HEK293 (cell line): ENCODE data around the gene CEACAM20.

ENCODE experiments used
- CTCF ChIA-PET: fragments of 350-600 bp; formaldehyde crosslinking; extraction: SDS; loops from one replicate; lab custom pipeline; 2021; ENCODE audit warnings: antibody characterized with exemption; lab: Yijun Ruan, JAX
- POLR2A ChIA-PET: fragments of 300-600 bp; formaldehyde crosslinking; extraction: SDS; loops from one replicate; lab custom pipeline; 2020; ENCODE audit warnings: antibody characterized with exemption, inconsistent platforms; lab: Yijun Ruan, JAX
- H3K27ac ChIP-seq: fragments of 200-500 bp; sonication (Bioruptor generic); 2 replicates; pipeline ENCODE4 v1.5.1; 2014; ENCODE audit warnings: low read depth, low read length, control low read depth, inconsistent platforms; ENCODE audit errors: extremely low read depth
- H3K36me3 ChIP-seq, 2 experiments: fragments of 200-500 bp in 1 of 2; sonication (Bioruptor generic) in 1 of 2; 1 replicate in 1 of 2; 2 replicates in 1 of 2; pipeline ENCODE4 v1.5.1; 2014 to 2017; ENCODE audit warnings: inconsistent platforms in 2 of 2, low read length in 2 of 2; ENCODE audit not compliant: control insufficient read depth in 2 of 2, insufficient read depth in 1 of 2
- H3K4me1 ChIP-seq: fragments of 200-500 bp; sonication (Bioruptor generic); 2 replicates; pipeline ENCODE4 v1.5.1; 2014; ENCODE audit warnings: mild to moderate bottlenecking, low read length, inconsistent platforms; ENCODE audit not compliant: control insufficient read depth, insufficient read depth
- H3K4me3 ChIP-seq: 2 replicates; pipeline ENCODE4 v1.5.1; 2011; ENCODE audit warnings: low read depth, mild to moderate bottlenecking, control low read depth, low read length, moderate library complexity
- H3K9me3 ChIP-seq: fragments of 200-500 bp; sonication (Bioruptor generic); 2 replicates; pipeline ENCODE4 v1.5.1; 2014; ENCODE audit warnings: low read depth, low read length, inconsistent platforms; ENCODE audit not compliant: control insufficient read depth, insufficient read depth
- BCL11A ChIP-seq: fragments of 450-650 bp; formaldehyde crosslinking; IDR thresholded peaks from 2 replicates; pipeline ENCODE4 v1.5.1; 2016; ENCODE audit warnings: low read depth, missing biosample characterization, missing genetic modification characterization
- GFI1B ChIP-seq: fragments of 450-650 bp; formaldehyde crosslinking; IDR thresholded peaks from 2 replicates; pipeline ENCODE4 v1.5.1; 2016; ENCODE audit warnings: missing biosample characterization, missing genetic modification characterization
- PRDM1 ChIP-seq: fragments of 450-650 bp; formaldehyde crosslinking; IDR thresholded peaks from 2 replicates; pipeline ENCODE4; 2016; ENCODE audit warnings: missing biosample characterization, missing genetic modification characterization
- RBAK ChIP-seq: fragments of 450-650 bp; formaldehyde crosslinking; IDR thresholded peaks from 2 replicates; pipeline ENCODE4 v1.5.1; 2016; ENCODE audit warnings: missing biosample characterization, missing genetic modification characterization
- ZBTB11 ChIP-seq: fragments of 450-650 bp; formaldehyde crosslinking; conservative IDR thresholded peaks from 2 replicates; pipeline ENCODE4 v1.5.1; 2016; ENCODE audit warnings: low read depth, missing biosample characterization, missing genetic modification characterization
- ZBTB17 ChIP-seq: fragments of 450-650 bp; formaldehyde crosslinking; IDR thresholded peaks from 2 replicates; pipeline ENCODE4 v1.5.1; 2016; ENCODE audit warnings: missing biosample characterization, missing genetic modification characterization
- ZBTB7A ChIP-seq: fragments of 450-650 bp; formaldehyde crosslinking; IDR thresholded peaks from 2 replicates; pipeline ENCODE4 v1.5.1; 2016; ENCODE audit warnings: low read depth, missing biosample characterization, missing genetic modification characterization
- ZFP3 ChIP-seq: fragments of 450-650 bp; formaldehyde crosslinking; IDR thresholded peaks from 2 replicates; pipeline ENCODE4 v1.5.1; 2016; ENCODE audit warnings: low read depth, missing biosample characterization, missing genetic modification characterization
- ZNF19 ChIP-seq: fragments of 450-650 bp; formaldehyde crosslinking; IDR thresholded peaks from 2 replicates; pipeline ENCODE4; 2016; ENCODE audit warnings: missing biosample characterization, missing genetic modification characterization, low read depth
- ZNF239 ChIP-seq: fragments of 450-650 bp; formaldehyde crosslinking; IDR thresholded peaks from 2 replicates; pipeline ENCODE4 v1.5.1; 2016; ENCODE audit warnings: missing biosample characterization, missing genetic modification characterization
- ZNF292 ChIP-seq: fragments of 450-650 bp; formaldehyde crosslinking; IDR thresholded peaks from 2 replicates; pipeline ENCODE4 v1.5.1; 2016; ENCODE audit warnings: low read depth, missing biosample characterization, missing genetic modification characterization, borderline replicate concordance
- ZNF302 ChIP-seq: fragments of 450-650 bp; formaldehyde crosslinking; IDR thresholded peaks from 2 replicates; pipeline ENCODE4 v1.5.1; 2016; ENCODE audit warnings: missing biosample characterization, missing genetic modification characterization, low read depth
- ZNF341 ChIP-seq: fragments of 450-650 bp; formaldehyde crosslinking; IDR thresholded peaks from 2 replicates; pipeline ENCODE4; 2016; ENCODE audit warnings: low read depth, missing biosample characterization, missing genetic modification characterization
- ZNF354C ChIP-seq: fragments of 450-650 bp; formaldehyde crosslinking; IDR thresholded peaks from 2 replicates; pipeline ENCODE4 v1.5.1; 2016; ENCODE audit warnings: missing biosample characterization, missing genetic modification characterization, low read depth, borderline replicate concordance
- ZNF473 ChIP-seq: fragments of 450-650 bp; formaldehyde crosslinking; IDR thresholded peaks from 2 replicates; pipeline ENCODE4 v1.5.1; 2017; ENCODE audit warnings: missing biosample characterization, missing genetic modification characterization
- ZNF514 ChIP-seq: fragments of 450-650 bp; formaldehyde crosslinking; IDR thresholded peaks from 2 replicates; pipeline ENCODE4 v1.5.1; 2016; ENCODE audit warnings: missing biosample characterization, missing genetic modification characterization
- ZNF549 ChIP-seq: fragments of 450-650 bp; IDR thresholded peaks from 2 replicates; pipeline ENCODE4 v1.5.1; 2018; ENCODE audit warnings: missing biosample characterization, missing genetic modification characterization, mild to moderate bottlenecking, inconsistent platforms, moderate library complexity
- ZNF585B ChIP-seq: fragments of 450-650 bp; formaldehyde crosslinking; IDR thresholded peaks from 2 replicates; pipeline ENCODE4 v1.5.1; 2016; ENCODE audit warnings: missing biosample characterization, missing genetic modification characterization
- ZNF660 ChIP-seq: fragments of 450-650 bp; IDR thresholded peaks from 2 replicates; pipeline ENCODE4 v1.5.1; 2018; ENCODE audit warnings: missing biosample characterization, mild to moderate bottlenecking, missing genetic modification characterization
- ZNF777 ChIP-seq: fragments of 450-650 bp; formaldehyde crosslinking; IDR thresholded peaks from 2 replicates; pipeline ENCODE4 v1.5.1; 2017; ENCODE audit warnings: missing biosample characterization, missing genetic modification characterization, borderline replicate concordance
- ZNF785 ChIP-seq: fragments of 450-650 bp; formaldehyde crosslinking; IDR thresholded peaks from 2 replicates; pipeline ENCODE4 v1.5.1; 2016; ENCODE audit warnings: missing biosample characterization, missing genetic modification characterization
- TF ChIP-seq, protein P1 (sequence below): fragments of 450-650 bp; formaldehyde crosslinking; optimal IDR thresholded peaks from 2 replicates; pipeline ENCODE3; 2016; ENCODE audit warnings: missing biosample characterization, mild to moderate bottlenecking, missing genetic modification characterization
- TF ChIP-seq, protein P2 (sequence below): fragments of 450-650 bp; formaldehyde crosslinking; IDR thresholded peaks from 2 replicates; pipeline ENCODE4 v1.5.1; 2016; ENCODE audit warnings: missing biosample characterization, missing genetic modification characterization
- TF ChIP-seq, protein P3 (sequence below): fragments of 450-650 bp; formaldehyde crosslinking; IDR thresholded peaks from 2 replicates; pipeline ENCODE4 v1.5.1; 2016; ENCODE audit warnings: missing biosample characterization, missing genetic modification characterization

Gene CEACAM20

DNA sequence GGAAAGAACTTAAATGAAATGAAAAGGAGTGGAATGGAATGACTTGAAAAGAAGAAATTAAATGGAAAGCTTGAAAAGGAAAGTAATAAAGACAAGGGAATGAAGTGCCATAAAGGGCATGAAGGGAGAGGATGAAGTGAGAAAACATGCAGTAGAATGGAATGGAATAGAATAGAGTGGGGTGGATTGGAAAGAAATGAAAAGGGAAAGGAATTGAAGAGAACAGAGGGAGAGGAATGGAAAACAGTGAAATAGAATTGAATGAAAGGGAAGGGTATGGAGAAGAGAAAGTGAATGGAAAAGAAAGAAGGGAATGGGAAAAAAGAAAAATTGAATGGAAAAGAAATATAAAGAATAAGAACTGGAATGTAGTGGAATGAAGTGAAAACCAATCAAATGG lies 20.0 kb downstream of the CEACAM20 start:
- POLR2A ChIA-PET, result no interaction called here
- CTCF ChIA-PET, result no interaction called here

GRCh38 chr19:44499962-44500949 lies 29.2 kb downstream of the CEACAM20 start, which contains the start of gene ZNF180:
Gene ZNF180 (minus strand): TSS chr19:44500522. CDS start chr19:44497334, 3,188 bp downstream.
- POLR2A ChIA-PET, result interaction anchor here (0.5 to 2.7 kb wide), 14 partner anchors 9 to 1386 kb away, joined by 3 to 13 read pairs (median 4); partner anchors contain the start of genes IRF2BP1, ZNF112, ZNF226 and ZNF227
- CTCF ChIA-PET, result interaction anchor here (0.6 to 0.8 kb wide), 5 partner anchors 10 to 551 kb away, joined by 3 read pairs; no protein-coding TSS in a partner anchor
- H3K27ac ChIP-seq, result peak within 1 kb of the TSS; percentile 64
- H3K9me3 ChIP-seq, result peaks cover 2% of the 10 kb centered on the region; the same call in 1 of the 2 replicates
- H3K4me1 ChIP-seq, result no peaks in the 10 kb centered on the region
- H3K36me3 ChIP-seq, result peaks cover 13 to 39% of the 10 kb centered on the region in 2 experiments
- peak within 1 kb of the TSS; percentile 78 for H3K4me3 ChIP-seq
- TF ChIP-seq ZNF514 (tag by site-specific recombination) (no peak), ZNF585B (tag by site-specific recombination) (no peak), ZNF239 (tag by site-specific recombination) (0 out of 2 replicates have a peak, but pooled peaks have one; percentile 19), ZBTB7A (0 out of 2 replicates have a peak, but pooled peaks have one; percentile 31), ZNF292 (tag by site-specific recombination) (no peak), BCL11A (tag by site-specific recombination) (peak; percentile 62; the same call in 1 of the 2 replicates), ZNF549 (no peak), ZNF354C (tag by site-specific recombination) (no peak), ZNF341 (tag by site-specific recombination) (peak; percentile 67), RBAK (tag by site-specific recombination) (0 out of 2 replicates have a peak, but pooled peaks have one; percentile 52), ZNF777 (tag by site-specific recombination) (peak; percentile 41; the same call in 1 of the 2 replicates), ZNF302 (tag by site-specific recombination) (no peak; the same call in none of the 2 replicates), ZNF660 (no peak; the same call in none of the 2 replicates), ZNF785 (tag by site-specific recombination) (peak; percentile 70; the same call in 1 of the 2 replicates), ZBTB17 (tag by site-specific recombination) (peak; percentile 93), ZNF473 (tag by site-specific recombination) (no peak), ZBTB11 (tag by site-specific recombination) (peak; percentile 94), ZFP3 (tag by site-specific recombination) (no peak), ZNF19 (tag by site-specific recombination) (no peak)
- TF ChIP-seq, protein P1, sequence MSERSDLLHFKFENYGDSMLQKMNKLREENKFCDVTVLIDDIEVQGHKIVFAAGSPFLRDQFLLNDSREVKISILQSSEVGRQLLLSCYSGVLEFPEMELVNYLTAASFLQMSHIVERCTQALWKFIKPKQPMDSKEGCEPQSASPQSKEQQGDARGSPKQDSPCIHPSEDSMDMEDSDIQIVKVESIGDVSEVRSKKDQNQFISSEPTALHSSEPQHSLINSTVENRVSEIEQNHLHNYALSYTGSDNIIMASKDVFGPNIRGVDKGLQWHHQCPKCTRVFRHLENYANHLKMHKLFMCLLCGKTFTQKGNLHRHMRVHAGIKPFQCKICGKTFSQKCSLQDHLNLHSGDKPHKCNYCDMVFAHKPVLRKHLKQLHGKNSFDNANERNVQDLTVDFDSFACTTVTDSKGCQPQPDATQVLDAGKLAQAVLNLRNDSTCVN (tag by site-specific recombination), result peak; percentile 81
- TF ChIP-seq, protein P2, sequence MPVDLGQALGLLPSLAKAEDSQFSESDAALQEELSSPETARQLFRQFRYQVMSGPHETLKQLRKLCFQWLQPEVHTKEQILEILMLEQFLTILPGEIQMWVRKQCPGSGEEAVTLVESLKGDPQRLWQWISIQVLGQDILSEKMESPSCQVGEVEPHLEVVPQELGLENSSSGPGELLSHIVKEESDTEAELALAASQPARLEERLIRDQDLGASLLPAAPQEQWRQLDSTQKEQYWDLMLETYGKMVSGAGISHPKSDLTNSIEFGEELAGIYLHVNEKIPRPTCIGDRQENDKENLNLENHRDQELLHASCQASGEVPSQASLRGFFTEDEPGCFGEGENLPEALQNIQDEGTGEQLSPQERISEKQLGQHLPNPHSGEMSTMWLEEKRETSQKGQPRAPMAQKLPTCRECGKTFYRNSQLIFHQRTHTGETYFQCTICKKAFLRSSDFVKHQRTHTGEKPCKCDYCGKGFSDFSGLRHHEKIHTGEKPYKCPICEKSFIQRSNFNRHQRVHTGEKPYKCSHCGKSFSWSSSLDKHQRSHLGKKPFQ (tag by site-specific recombination), result no peak
- TF ChIP-seq, protein P3, sequence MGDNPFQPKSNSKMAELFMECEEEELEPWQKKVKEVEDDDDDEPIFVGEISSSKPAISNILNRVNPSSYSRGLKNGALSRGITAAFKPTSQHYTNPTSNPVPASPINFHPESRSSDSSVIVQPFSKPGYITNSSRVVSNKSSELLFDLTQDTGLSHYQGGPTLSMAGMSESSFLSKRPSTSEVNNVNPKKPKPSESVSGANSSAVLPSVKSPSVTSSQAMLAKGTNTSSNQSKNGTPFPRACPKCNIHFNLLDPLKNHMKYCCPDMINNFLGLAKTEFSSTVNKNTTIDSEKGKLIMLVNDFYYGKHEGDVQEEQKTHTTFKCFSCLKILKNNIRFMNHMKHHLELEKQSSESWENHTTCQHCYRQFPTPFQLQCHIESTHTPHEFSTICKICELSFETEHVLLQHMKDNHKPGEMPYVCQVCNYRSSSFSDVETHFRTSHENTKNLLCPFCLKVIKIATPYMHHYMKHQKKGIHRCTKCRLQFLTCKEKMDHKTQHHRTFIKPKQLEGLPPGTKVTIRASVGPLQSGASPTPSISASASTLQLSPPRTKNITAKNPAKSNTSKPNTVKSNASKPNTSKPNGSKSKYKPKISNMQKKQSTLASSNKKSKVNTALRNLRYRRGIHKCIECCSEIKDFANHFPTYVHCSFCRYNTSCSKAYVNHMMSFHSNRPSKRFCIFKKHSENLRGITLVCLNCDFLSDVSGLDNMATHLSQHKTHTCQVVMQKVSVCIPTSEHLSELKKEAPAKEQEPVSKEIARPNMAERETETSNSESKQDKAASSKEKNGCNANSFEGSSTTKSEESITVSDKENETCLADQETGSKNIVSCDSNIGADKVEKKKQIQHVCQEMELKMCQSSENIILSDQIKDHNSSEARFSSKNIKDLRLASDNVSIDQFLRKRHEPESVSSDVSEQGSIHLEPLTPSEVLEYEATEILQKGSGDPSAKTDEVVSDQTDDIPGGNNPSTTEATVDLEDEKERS (tag by site-specific recombination), result peak; percentile 63

More for the DNA sequence above, 20.0 kb downstream of the CEACAM20 start:
- H3K4me3 ChIP-seq, result no peak overlapping the region
- no peaks in the 10 kb centered on the region for H3K4me1 ChIP-seq
- no peaks in the 10 kb centered on the region for H3K36me3 ChIP-seq
- no peak overlapping the region for H3K27ac ChIP-seq
- H3K9me3 ChIP-seq, result no peaks in the 10 kb centered on the region
- TF ChIP-seq GFI1B (no peak), PRDM1 (tag by site-specific recombination) (peak; percentile 99)
